Ishikawa (cell line): Measurements from ENCODE around the gene LYRM7.

Experiments used
- CEBPB ChIP-seq: IDR thresholded peaks from 2 replicates; pipeline ENCODE4 v1.6.1; 2012
- CREB1 ChIP-seq: IDR thresholded peaks from 2 replicates; pipeline ENCODE4 v1.6.1; 2012; ENCODE audit warnings: low read depth
- EGR1 ChIP-seq: IDR thresholded peaks from 2 replicates; pipeline ENCODE4 v1.6.1; 2012
- EP300 ChIP-seq: IDR thresholded peaks from 2 replicates; pipeline ENCODE4 v1.6.1; 2012; ENCODE audit warnings: borderline replicate concordance
- FOXM1 ChIP-seq: IDR thresholded peaks from 2 replicates; pipeline ENCODE4 v1.6.1; 2012; ENCODE audit warnings: low read depth, borderline replicate concordance
- NFIC ChIP-seq: IDR thresholded peaks from 2 replicates; pipeline ENCODE4 v1.6.1; 2012
- RAD21 ChIP-seq: IDR thresholded peaks from 2 replicates; pipeline ENCODE4 v1.6.1; 2012; ENCODE audit warnings: low read depth
- TAF1 ChIP-seq: IDR thresholded peaks from 2 replicates; pipeline ENCODE4 v1.6.1; 2012; ENCODE audit warnings: low read depth, mild to moderate bottlenecking
- TCF12 ChIP-seq: IDR thresholded peaks from 2 replicates; pipeline ENCODE4 v1.6.1; 2012; ENCODE audit warnings: low read depth
- TEAD4 ChIP-seq: IDR thresholded peaks from 2 replicates; pipeline ENCODE4 v1.6.1; 2012
- YY1 ChIP-seq: IDR thresholded peaks from 2 replicates; pipeline ENCODE4 v1.6.1; 2012; ENCODE audit warnings: low read depth
- ZBTB7A ChIP-seq: IDR thresholded peaks from 2 replicates; pipeline ENCODE4 v1.6.1; 2012; ENCODE audit warnings: low read depth
- TF ChIP-seq, protein P1 (sequence below): IDR thresholded peaks from 2 replicates; pipeline ENCODE4 v1.6.1; 2012; ENCODE audit warnings: low read depth, mild to moderate bottlenecking
- TF ChIP-seq, protein P2 (sequence below): IDR thresholded peaks from 2 replicates; pipeline ENCODE4 v1.6.1; 2012
- TF ChIP-seq, protein P3 (sequence below): IDR thresholded peaks from 2 replicates; pipeline ENCODE4 v1.6.1; 2012

The LYRM7 gene

DNA sequence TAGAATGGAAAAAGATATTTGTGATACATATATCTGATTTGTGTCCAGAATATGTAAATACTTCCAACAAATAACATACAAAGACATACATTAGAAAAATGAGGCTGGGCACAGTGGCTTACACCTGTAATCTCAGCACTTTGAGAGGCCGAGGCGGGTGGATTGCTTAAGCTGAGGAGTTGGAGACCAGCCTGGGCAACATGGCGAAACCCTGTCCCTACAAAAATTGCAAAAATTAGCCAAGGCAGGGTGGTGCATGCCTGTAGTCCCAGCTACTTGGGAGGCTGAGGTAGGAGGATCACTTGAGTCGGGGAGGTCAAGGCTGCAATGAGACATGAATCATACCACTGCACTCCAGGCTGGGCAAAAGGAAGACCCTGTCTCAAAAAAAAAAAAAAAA lies 47.0 kb downstream of the LYRM7 start:
- TF ChIP-seq TEAD4: no peak
- TF ChIP-seq, protein P1, sequence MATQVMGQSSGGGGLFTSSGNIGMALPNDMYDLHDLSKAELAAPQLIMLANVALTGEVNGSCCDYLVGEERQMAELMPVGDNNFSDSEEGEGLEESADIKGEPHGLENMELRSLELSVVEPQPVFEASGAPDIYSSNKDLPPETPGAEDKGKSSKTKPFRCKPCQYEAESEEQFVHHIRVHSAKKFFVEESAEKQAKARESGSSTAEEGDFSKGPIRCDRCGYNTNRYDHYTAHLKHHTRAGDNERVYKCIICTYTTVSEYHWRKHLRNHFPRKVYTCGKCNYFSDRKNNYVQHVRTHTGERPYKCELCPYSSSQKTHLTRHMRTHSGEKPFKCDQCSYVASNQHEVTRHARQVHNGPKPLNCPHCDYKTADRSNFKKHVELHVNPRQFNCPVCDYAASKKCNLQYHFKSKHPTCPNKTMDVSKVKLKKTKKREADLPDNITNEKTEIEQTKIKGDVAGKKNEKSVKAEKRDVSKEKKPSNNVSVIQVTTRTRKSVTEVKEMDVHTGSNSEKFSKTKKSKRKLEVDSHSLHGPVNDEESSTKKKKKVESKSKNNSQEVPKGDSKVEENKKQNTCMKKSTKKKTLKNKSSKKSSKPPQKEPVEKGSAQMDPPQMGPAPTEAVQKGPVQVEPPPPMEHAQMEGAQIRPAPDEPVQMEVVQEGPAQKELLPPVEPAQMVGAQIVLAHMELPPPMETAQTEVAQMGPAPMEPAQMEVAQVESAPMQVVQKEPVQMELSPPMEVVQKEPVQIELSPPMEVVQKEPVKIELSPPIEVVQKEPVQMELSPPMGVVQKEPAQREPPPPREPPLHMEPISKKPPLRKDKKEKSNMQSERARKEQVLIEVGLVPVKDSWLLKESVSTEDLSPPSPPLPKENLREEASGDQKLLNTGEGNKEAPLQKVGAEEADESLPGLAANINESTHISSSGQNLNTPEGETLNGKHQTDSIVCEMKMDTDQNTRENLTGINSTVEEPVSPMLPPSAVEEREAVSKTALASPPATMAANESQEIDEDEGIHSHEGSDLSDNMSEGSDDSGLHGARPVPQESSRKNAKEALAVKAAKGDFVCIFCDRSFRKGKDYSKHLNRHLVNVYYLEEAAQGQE: no peak
- TF ChIP-seq TAF1: no peak
- TF ChIP-seq NFIC: no peak
- TF ChIP-seq CREB1: no peak
- TF ChIP-seq CEBPB: no peak
- no peak for TF ChIP-seq FOXM1
- no peak for TF ChIP-seq EP300
- no peak for TF ChIP-seq RAD21
- no peak for TF ChIP-seq TCF12
- TF ChIP-seq, protein P2, sequence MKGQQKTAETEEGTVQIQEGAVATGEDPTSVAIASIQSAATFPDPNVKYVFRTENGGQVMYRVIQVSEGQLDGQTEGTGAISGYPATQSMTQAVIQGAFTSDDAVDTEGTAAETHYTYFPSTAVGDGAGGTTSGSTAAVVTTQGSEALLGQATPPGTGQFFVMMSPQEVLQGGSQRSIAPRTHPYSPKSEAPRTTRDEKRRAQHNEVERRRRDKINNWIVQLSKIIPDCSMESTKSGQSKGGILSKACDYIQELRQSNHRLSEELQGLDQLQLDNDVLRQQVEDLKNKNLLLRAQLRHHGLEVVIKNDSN: no peak
- TF ChIP-seq EGR1: no peak
- TF ChIP-seq ZBTB7A: no peak
- TF ChIP-seq YY1: no peak
- TF ChIP-seq, protein P3, sequence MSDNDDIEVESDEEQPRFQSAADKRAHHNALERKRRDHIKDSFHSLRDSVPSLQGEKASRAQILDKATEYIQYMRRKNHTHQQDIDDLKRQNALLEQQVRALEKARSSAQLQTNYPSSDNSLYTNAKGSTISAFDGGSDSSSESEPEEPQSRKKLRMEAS: no peak

DNA sequence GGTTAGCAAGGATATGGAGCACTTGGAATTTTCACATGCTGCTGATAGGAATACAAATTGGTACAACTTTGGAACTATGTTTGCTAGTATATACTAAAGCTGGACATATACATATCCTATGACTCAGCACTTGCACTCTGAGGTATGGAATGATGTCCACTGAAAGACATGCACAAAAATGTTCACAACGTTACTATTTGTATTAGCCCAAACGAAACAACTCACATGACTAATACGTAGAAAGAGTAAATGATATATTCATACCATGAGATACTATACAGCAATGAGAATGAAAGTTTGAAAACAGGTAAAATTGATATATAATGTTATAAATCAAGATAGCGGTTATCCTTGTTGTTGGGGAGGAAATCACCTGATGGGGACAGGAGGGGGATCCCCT lies 47.6 kb downstream of the LYRM7 start:
- TF ChIP-seq EP300: no peak
- no peak for TF ChIP-seq FOXM1
- no peak for TF ChIP-seq TAF1
- no peak for TF ChIP-seq YY1
- no peak for TF ChIP-seq RAD21
- no peak for TF ChIP-seq NFIC
- TF ChIP-seq TEAD4: no peak
- no peak for TF ChIP-seq TCF12
- TF ChIP-seq, protein P2: no peak
- TF ChIP-seq, protein P1: no peak
- no peak for TF ChIP-seq EGR1
- no peak for TF ChIP-seq CREB1
- no peak for TF ChIP-seq CEBPB
- TF ChIP-seq, protein P3: no peak
- TF ChIP-seq ZBTB7A: no peak

DNA sequence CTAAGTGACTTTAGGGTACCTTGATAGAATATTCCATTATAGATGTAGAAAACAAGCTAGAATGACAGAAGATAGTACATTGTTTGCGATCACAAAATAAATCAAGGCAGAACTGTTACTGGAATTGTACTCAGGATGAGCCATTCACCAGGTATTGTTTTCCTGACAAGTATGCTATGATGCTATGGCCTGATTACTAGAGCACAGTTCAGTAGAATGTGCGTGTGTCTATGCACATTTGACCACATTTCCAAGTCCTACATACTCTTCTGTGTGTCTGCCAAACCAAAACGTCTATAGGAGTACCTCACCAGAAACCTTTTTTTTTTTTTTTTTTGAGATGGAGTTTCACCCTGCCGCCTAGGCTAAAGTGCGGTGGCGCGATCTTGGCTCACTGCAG lies 49.8 kb downstream of the LYRM7 start:
- TF ChIP-seq EGR1 (no peak), TEAD4 (no peak), TCF12 (no peak), ZBTB7A (no peak), FOXM1 (no peak), CREB1 (no peak), NFIC (no peak), CEBPB (no peak), TAF1 (no peak), EP300 (no peak), RAD21 (no peak)
- TF ChIP-seq, protein P1: no peak
- TF ChIP-seq, protein P3: no peak
- TF ChIP-seq, protein P2: no peak
